GM23248 (cell line): Measurements from ENCODE around the gene GALNT18. TPM values are rescaled to one million over a fixed set of nuclear protein-coding genes. Genes with fewer than 3 reads are reported as not detected.
A peak's percentile ranks its signal among the peaks of the same experiment; 100 is the strongest.

Source experiments
- DNase-seq: peaks from one replicate; pipeline ENCODE4 v3.0.0-alpha.2; 2015
- H2AFZ ChIP-seq: fragments of 200-600 bp; sonication (generic); 2 replicates; pipeline ENCODE4 v1.6.1; 2016; ENCODE audit warnings: antibody characterized with exemption
- H3F3A ChIP-seq: fragments of 200-600 bp; sonication (generic); 2 replicates; pipeline ENCODE4 v1.6.1; 2016; ENCODE audit warnings: mild to moderate bottlenecking, antibody characterized with exemption, mixed run types; ENCODE audit not compliant: insufficient read depth
- H3K27ac ChIP-seq: fragments of 200-600 bp; sonication (generic); 2 replicates; pipeline ENCODE4 v1.5.1; 2016; ENCODE audit warnings: mild to moderate bottlenecking
- H3K27me3 ChIP-seq: fragments of 200-600 bp; sonication (generic); replicated peaks from 2 replicates; pipeline ENCODE4 v1.6.1; 2016; ENCODE audit warnings: mild to moderate bottlenecking; ENCODE audit not compliant: insufficient read depth
- H3K36me3 ChIP-seq: fragments of 200-600 bp; sonication (generic); 2 replicates; pipeline ENCODE4 v1.6.1; 2016; ENCODE audit warnings: low read depth, mild to moderate bottlenecking
- H3K4me1 ChIP-seq: fragments of 200-600 bp; sonication (generic); 2 replicates; pipeline ENCODE4 v1.6.1; 2016; ENCODE audit warnings: mild to moderate bottlenecking; ENCODE audit not compliant: insufficient read depth
- H3K4me2 ChIP-seq: fragments of 200-600 bp; sonication (generic); one replicate; pipeline ENCODE4 v1.6.1; 2016; ENCODE audit warnings: mild to moderate bottlenecking; ENCODE audit not compliant: unreplicated experiment
- H3K4me3 ChIP-seq: fragments of 200-600 bp; sonication (generic); 2 replicates; pipeline ENCODE4 v1.5.1; 2016; ENCODE audit warnings: mild to moderate bottlenecking
- H3K79me2 ChIP-seq: fragments of 200-600 bp; sonication (generic); 2 replicates; pipeline ENCODE4 v1.6.1; 2016; ENCODE audit warnings: mild to moderate bottlenecking; ENCODE audit not compliant: insufficient read depth
- H3K9ac ChIP-seq: fragments of 200-600 bp; sonication (generic); 2 replicates; pipeline ENCODE4 v1.6.1; 2016; ENCODE audit warnings: mild to moderate bottlenecking
- H3K9me2 ChIP-seq: fragments of 200-600 bp; sonication (generic); 2 replicates; pipeline ENCODE4 v1.6.1; 2016; ENCODE audit warnings: mixed run types, mild to moderate bottlenecking, moderate library complexity; ENCODE audit not compliant: insufficient read depth
- H3K9me3 ChIP-seq: fragments of 200-600 bp; sonication (generic); one replicate; pipeline ENCODE4 v1.6.1; 2017; ENCODE audit warnings: low read depth
- H4K20me1 ChIP-seq: fragments of 200-600 bp; sonication (generic); 2 replicates; pipeline ENCODE4 v1.6.0; 2016; ENCODE audit not compliant: insufficient read depth
- EZH2 ChIP-seq: fragments of 200-600 bp; sonication (generic); IDR thresholded peaks from 2 replicates; pipeline ENCODE4 v1.6.1; 2018; ENCODE audit warnings: antibody characterized with exemption, mild to moderate bottlenecking; ENCODE audit not compliant: insufficient read depth, poor library complexity, severe bottlenecking
- EZH2phosphoT487 ChIP-seq: fragments of 200-600 bp; sonication (generic); IDR thresholded peaks from 2 replicates; pipeline ENCODE4 v1.6.1; 2018; ENCODE audit warnings: antibody characterized with exemption, moderate library complexity, mild to moderate bottlenecking, low read depth; ENCODE audit not compliant: insufficient read depth
- WGBS, 2 experiments: methylation state at CpG; one replicate each; pipeline ENCODE4 v1.1.6; 2015 to 2017; ENCODE audit warnings: low lambda C conversion rate in 2 of 2, low coverage in 1 of 2; ENCODE audit errors: missing lambda C conversion rate in 2 of 2; 5-methylcytosine and 5-hydroxymethylcytosine counted together
- in situ Hi-C: fragments of 300-500 bp; cut with MboI; formaldehyde crosslinking; loops from 2 replicates; pipeline ENCODE4 v1.15.0; 2020
- polyA plus RNA-seq: library from polyadenylated mRNA; unstranded; fragments of >200 nt; fragmentation: Nextera tagmentation; extraction: Ambion mirVana; gene quantifications from 2 replicates; pipeline ENCODE4 v1.2.1, GENCODE V29; 2016
- total RNA-seq: library from RNA; depleted of rRNA; stranded (reverse); fragments of >200 nt; shearing (Covaris generic); gene quantifications from 2 replicates; pipeline ENCODE4 v1.2.3, GENCODE V29; 2014

GALNT18 gene
- total and polyA plus RNA-seq, 2 experiments from 2014 or later: 4.1 to 5.6 TPM

DNA sequence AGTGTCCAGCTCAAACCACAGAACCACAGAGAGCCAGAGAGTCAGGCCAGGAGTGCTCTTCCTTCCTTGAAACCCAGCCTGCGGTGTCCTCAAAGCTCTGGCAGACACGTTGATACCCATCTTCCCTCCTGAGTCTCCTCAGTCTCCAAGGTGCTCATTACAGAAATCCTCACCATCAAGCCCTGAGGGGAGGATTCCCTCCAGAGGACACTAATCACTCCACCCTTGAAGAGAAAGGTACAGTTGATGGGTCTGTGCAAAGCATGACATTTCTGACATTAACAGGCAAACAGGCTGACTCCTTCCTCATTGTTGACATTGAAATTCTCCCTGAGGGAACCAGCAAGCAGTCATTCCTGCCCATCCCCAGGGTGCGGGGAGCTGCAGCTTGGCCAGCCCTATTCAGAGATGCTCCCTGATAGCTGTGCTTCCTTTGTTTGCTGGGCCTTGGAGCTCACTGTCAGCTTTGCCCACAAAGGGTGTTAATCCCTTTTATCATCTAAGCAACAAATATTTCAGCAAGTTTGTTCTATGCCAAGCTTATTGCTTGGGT is 167.1 kb downstream of the GALNT18 start:
- no peaks in the 10 kb centered on the region for H4K20me1 ChIP-seq
- H3F3A ChIP-seq: no peaks in the 10 kb centered on the region
- TF ChIP-seq EZH2phosphoT487: no peak
- no peak for TF ChIP-seq EZH2
- DNase-seq: no peak
- H3K9me3 ChIP-seq: no peaks in the 10 kb centered on the region
- H3K9ac ChIP-seq: no peak overlapping the region
- no peaks in the 10 kb centered on the region for H3K79me2 ChIP-seq
- H3K9me2 ChIP-seq: no peaks in the 10 kb centered on the region
- no peak overlapping the region for H3K4me3 ChIP-seq
- H3K4me1 ChIP-seq: no peaks in the 10 kb centered on the region
- in situ Hi-C loops: no loop called here
- H3K36me3 ChIP-seq: no peaks in the 10 kb centered on the region
- H3K27me3 ChIP-seq: no peaks in the 10 kb centered on the region; the same call in 1 of the 2 replicates
- no peak overlapping the region for H2AFZ ChIP-seq
- no peak overlapping the region for H3K4me2 ChIP-seq
- no peak overlapping the region for H3K27ac ChIP-seq
- 60 to 66% methylated on average over 3 of the region's 3 CpGs for WGBS, 2 experiments

DNA sequence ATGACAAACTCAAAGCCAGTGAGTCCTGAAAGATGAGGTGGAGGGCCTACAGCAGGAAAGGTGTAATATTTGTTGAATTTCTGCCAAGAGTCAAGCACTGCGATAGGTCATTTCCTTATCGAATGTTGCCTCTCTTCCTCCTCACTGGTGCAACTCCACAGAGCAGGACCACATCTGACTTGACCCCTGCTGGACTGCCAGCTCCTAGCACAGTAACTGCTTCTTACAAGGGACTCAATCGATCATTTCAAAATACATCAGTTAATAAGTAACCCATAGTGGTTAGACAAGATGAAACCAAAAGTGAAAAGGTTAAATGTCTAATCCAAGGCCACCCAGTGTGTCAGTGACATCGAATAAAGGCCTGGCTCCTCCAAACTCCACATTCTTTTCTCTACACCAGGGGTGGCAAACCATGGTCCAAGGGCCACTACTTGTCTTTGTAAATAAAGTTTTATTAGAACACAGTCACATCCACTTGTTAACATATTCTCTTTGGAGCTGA is 170.3 kb downstream of the GALNT18 start:
- Histone ChIP-seq H3K4me1 (no peaks in the 10 kb centered on the region), H2AFZ (no peak overlapping the region), H3K79me2 (no peaks in the 10 kb centered on the region), H3F3A (no peaks in the 10 kb centered on the region), H3K9me2 (no peaks in the 10 kb centered on the region), H3K9me3 (no peaks in the 10 kb centered on the region), H3K4me2 (no peak overlapping the region), H3K27me3 (no peaks in the 10 kb centered on the region), H3K4me3 (no peak overlapping the region), H4K20me1 (no peaks in the 10 kb centered on the region), H3K36me3 (no peaks in the 10 kb centered on the region), H3K27ac (no peak overlapping the region), H3K9ac (no peak overlapping the region)
- 81 to 85% methylated on average over 4 of the region's 4 CpGs for WGBS, 2 experiments
- in situ Hi-C loops: no loop called here
- no peak for DNase-seq
- TF ChIP-seq EZH2 (no peak), EZH2phosphoT487 (no peak)

DNA sequence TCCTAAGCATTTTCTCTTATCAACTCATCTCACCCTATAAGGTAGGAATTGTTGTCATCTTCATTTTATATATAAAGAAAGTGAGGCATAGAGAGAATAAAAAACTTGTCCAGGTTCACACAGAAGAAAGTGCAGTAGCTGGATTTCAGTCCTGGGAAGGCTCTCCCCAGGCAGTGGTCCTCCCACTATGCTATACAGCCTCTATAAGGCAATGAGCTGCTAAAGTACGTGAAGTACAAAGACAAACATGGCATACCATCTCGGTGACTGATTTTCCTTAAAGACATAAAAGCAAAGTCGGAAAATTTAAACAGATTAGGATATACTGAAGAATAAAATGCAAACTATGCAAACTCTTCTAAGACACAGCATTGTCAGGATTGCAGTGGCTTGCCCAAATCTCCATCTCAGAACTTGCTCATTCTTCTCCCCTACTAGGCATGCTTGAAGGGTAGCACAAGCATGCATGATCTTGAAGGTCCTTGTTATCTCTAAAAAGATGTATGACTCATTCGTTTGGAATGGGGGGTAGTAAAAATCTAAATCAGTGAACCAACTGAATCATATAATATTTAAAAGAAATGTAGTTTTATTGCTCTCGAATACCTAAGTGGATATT is 171.0 kb downstream of the GALNT18 start:
- in situ Hi-C loops: no loop called here

DNA sequence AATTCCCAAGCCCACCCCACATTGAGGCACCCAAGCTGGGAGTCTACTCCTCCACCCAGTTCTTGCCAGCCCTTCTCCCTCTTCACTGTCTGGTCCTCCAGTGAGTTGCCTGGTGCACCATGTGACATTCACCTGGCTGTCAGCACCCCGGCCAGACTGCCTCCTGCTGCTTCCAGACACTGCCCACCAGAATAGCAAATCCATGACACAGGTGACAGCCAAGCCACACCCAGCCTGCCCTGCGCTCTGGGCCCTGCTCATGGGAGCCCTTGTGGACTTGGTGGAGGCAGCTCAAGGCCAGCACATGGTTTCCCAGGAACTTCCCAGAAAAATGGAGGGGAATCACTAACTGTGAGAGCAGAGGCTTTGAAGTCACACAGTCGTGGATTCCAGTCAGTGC is 172.5 kb downstream of the GALNT18 start:
- no peaks in the 10 kb centered on the region for H3K9me3 ChIP-seq
- H2AFZ ChIP-seq: no peak overlapping the region
- no peak for DNase-seq
- H3K4me2 ChIP-seq: no peak overlapping the region
- no peak overlapping the region for H3K9ac ChIP-seq
- 62 to 68% methylated on average over 3 of the region's 3 CpGs for WGBS, 2 experiments
- in situ Hi-C loops: no loop called here
- no peaks in the 10 kb centered on the region for H3F3A ChIP-seq
- TF ChIP-seq EZH2 (no peak), EZH2phosphoT487 (no peak)
- H3K4me3 ChIP-seq: no peak overlapping the region
- no peaks in the 10 kb centered on the region for H3K79me2 ChIP-seq
- H3K4me1 ChIP-seq: no peaks in the 10 kb centered on the region
- no peaks in the 10 kb centered on the region for H3K36me3 ChIP-seq
- no peak overlapping the region for H3K27ac ChIP-seq
- H4K20me1 ChIP-seq: no peaks in the 10 kb centered on the region
- no peaks in the 10 kb centered on the region for H3K27me3 ChIP-seq
- H3K9me2 ChIP-seq: no peaks in the 10 kb centered on the region

More for the DNA sequence above, 171.0 kb downstream of the GALNT18 start:
- no peaks in the 10 kb centered on the region for H3K4me1 ChIP-seq
- H3K27ac ChIP-seq: no peak overlapping the region
- no peak overlapping the region for H3K9ac ChIP-seq
- H3F3A ChIP-seq: no peaks in the 10 kb centered on the region
- H3K9me3 ChIP-seq: no peaks in the 10 kb centered on the region
- no peaks in the 10 kb centered on the region for H3K9me2 ChIP-seq
- H3K79me2 ChIP-seq: no peaks in the 10 kb centered on the region
- H3K4me2 ChIP-seq: no peak overlapping the region
- TF ChIP-seq EZH2 (no peak), EZH2phosphoT487 (no peak)
- H3K36me3 ChIP-seq: no peaks in the 10 kb centered on the region
- H3K4me3 ChIP-seq: no peak overlapping the region
- H4K20me1 ChIP-seq: no peaks in the 10 kb centered on the region
- no peaks in the 10 kb centered on the region for H3K27me3 ChIP-seq
- WGBS, 2 experiments: 70 to 71% methylated on average over 5 of the region's 5 CpGs
- DNase-seq: peak; percentile 15
- no peak overlapping the region for H2AFZ ChIP-seq
